Measurements from ENCODE around the gene HOXC6. TPM values are rescaled to one million over a fixed set of nuclear protein-coding genes. Genes with fewer than 3 reads are reported as not detected.
"Not testable (repeated sequence)": the region's sequence is repeated elsewhere in the genome, so short reads cannot be mapped to it uniquely, and the experiment has no call there.

The HOXC6 gene
- total RNA-seq, 1 donor from 2014 or later, result not detected

- intact Hi-C loops (cut with micrococcal nuclease), result not testable (repeated sequence)
Measured at GRCh38 chr12:54077843-54078242, 49.6 kb downstream of the HOXC6 start.

DNA sequence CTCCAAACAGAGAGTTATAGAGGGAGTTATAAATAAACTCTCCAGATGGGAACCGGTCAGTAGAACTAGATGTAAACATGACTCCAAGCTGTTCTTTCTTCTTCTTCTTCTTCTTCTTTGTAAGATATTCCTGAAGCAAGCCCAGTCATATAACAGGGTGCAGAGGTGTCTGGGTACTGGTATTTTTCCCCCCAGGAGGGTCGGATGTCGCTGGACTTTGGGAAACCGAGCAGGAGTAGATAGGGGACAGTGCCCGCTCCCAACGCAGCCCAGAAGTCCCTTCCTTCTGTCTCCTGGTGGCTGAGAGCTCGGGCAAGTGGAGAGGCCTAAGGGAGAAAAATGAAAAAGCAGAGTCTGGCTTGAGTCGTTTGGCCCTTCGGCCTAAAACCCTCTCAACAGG is 50.9 kb downstream of the HOXC6 start:
- intact Hi-C loops (cut with micrococcal nuclease), result not testable (repeated sequence)

Other genes starting within 250 kb of the HOXC6 start
- gene HOXC13, start 89.6 kb upstream of the HOXC6 start, total RNA-seq, result not detected in 2 replicates
- gene HOXC12, start 73.5 kb upstream of the HOXC6 start, total RNA-seq, result not detected in 2 replicates
- not detected in 2 replicates for gene HOXC11, start 55.3 kb upstream of the HOXC6 start, total RNA-seq
- gene HOTAIR, start 53.5 kb upstream of the HOXC6 start, total RNA-seq, result not detected in 2 replicates
- not detected in 2 replicates for gene HOXC10, start 43.3 kb upstream of the HOXC6 start, total RNA-seq
- gene HOXC9, start 28.3 kb upstream of the HOXC6 start, total RNA-seq, result not detected in 2 replicates
- gene HOXC8, start 19.5 kb upstream of the HOXC6 start, total RNA-seq, result not detected in 2 replicates
- gene HOXC5, start 4.6 kb downstream of the HOXC6 start, total RNA-seq, result not detected in 2 replicates
- not detected in 2 replicates for gene HOXC4, start 25.4 kb downstream of the HOXC6 start, total RNA-seq
- 25.7 and 27.5 TPM in 2 replicates for gene SMUG1, start 160.5 kb downstream of the HOXC6 start, total RNA-seq

Measured in T-helper 2 cell treated with Interferon-gamma antibody and Interleukin-4, amounts not matched to agents 100 ng/mL and 5 ng/mL, for 36 hours (primary cell).